MM.1S (cell line): Measurements from ENCODE around the gene IQSEC1.

ENCODE experiments used
- DNase-seq: peaks from one replicate; pipeline ENCODE4 v3.0.0-alpha.2; 2015
- H2AFZ ChIP-seq: fragments of 300-600 bp; sonication (generic); 2 replicates; pipeline ENCODE4 v1.6.0; 2016; ENCODE audit warnings: antibody characterized with exemption, low read length
- H3F3A ChIP-seq: fragments of 300-600 bp; sonication (generic); 2 replicates; pipeline ENCODE4 v1.6.1; 2016; ENCODE audit warnings: mild to moderate bottlenecking, antibody characterized with exemption, low read length, moderate library complexity, mixed read lengths; ENCODE audit not compliant: insufficient read depth
- H3K27ac ChIP-seq: fragments of 300-600 bp; sonication (generic); 2 replicates; pipeline ENCODE4 v1.5.1; 2016; ENCODE audit warnings: mild to moderate bottlenecking, low read length
- H3K27me3 ChIP-seq: fragments of 300-600 bp; sonication (generic); replicated peaks from 2 replicates; pipeline ENCODE4 v1.6.0; 2016; ENCODE audit warnings: low read length; ENCODE audit not compliant: insufficient read depth
- H3K36me3 ChIP-seq: fragments of 300-600 bp; sonication (generic); replicated peaks from 2 replicates; pipeline ENCODE4 v1.6.1; 2016; ENCODE audit warnings: mild to moderate bottlenecking, low read length, mixed read lengths; ENCODE audit not compliant: insufficient read depth
- H3K4me1 ChIP-seq: fragments of 300-600 bp; sonication (generic); 2 replicates; pipeline ENCODE4 v1.6.1; 2016; ENCODE audit warnings: low read length, mixed read lengths
- H3K4me2 ChIP-seq: fragments of 300-600 bp; sonication (generic); 2 replicates; pipeline ENCODE4 v1.6.0; 2016; ENCODE audit warnings: low read depth, low read length
- H3K4me3 ChIP-seq: fragments of 300-600 bp; sonication (generic); 2 replicates; pipeline ENCODE4 v1.5.1; 2016; ENCODE audit warnings: low read length, mixed read lengths
- H3K79me2 ChIP-seq: fragments of 300-600 bp; sonication (generic); 2 replicates; pipeline ENCODE4 v1.6.1; 2016; ENCODE audit warnings: mixed run types, low read length, mixed read lengths
- H3K9ac ChIP-seq: fragments of 300-600 bp; sonication (generic); 2 replicates; pipeline ENCODE4 v1.6.1; 2016; ENCODE audit warnings: low read length, mixed read lengths
- H3K9me2 ChIP-seq: fragments of 300-600 bp; sonication (generic); replicated peaks from 2 replicates; pipeline ENCODE4 v1.6.1; 2016; ENCODE audit warnings: mild to moderate bottlenecking, low read length, mixed read lengths; ENCODE audit not compliant: insufficient read depth
- H3K9me3 ChIP-seq: fragments of 300-600 bp; sonication (generic); replicated peaks from 2 replicates; pipeline ENCODE4 v1.6.1; 2016; ENCODE audit warnings: mild to moderate bottlenecking, low read length, mixed read lengths; ENCODE audit not compliant: insufficient read depth
- H4K20me1 ChIP-seq: fragments of 300-600 bp; sonication (generic); 2 replicates; pipeline ENCODE4 v1.6.1; 2016; ENCODE audit warnings: mild to moderate bottlenecking, low read length, moderate library complexity, mixed read lengths; ENCODE audit not compliant: insufficient read depth
- EZH2 ChIP-seq: fragments of 300-600 bp; sonication (generic); optimal IDR thresholded peaks from 2 replicates; pipeline ENCODE3; 2017; ENCODE audit warnings: low read depth, mild to moderate bottlenecking, antibody characterized with exemption, low read length, mixed read lengths
- EZH2phosphoT487 ChIP-seq: fragments of 300-600 bp; sonication (generic); IDR thresholded peaks from 2 replicates; pipeline ENCODE4 v1.6.1; 2018; ENCODE audit warnings: antibody characterized with exemption, low read length
- TF ChIP-seq, protein P1 (sequence below): fragments of 300-600 bp; sonication (generic); IDR thresholded peaks from 2 replicates; pipeline ENCODE4 v1.5.1; 2016; ENCODE audit warnings: antibody characterized with exemption, low read length, mixed read lengths

IQSEC1 gene

DNA sequence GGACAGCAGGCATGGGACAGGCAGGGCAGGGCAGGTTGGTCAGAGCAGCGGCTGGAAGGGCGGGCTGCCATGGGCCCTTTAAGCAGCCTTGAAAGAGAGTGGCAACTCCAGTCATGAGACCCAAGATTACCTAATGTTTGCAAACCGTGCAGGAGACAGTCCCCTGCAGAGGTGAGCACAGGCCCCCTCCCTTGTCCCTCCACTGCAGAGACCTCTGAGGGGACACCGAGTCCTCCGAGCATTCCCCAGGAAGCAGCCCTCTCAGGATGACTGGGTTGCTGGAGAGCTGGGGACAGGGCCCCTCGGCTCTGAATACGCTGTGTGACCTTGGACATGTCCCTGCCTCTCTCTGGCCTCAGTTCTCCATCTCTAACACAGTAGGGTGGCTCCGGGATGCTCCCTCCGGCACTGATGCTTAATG is 81.4 kb downstream of the IQSEC1 start:
- Histone ChIP-seq H3K4me2 (no peak overlapping the region), H3K9ac (no peak overlapping the region), H3K36me3 (no peaks in the 10 kb centered on the region), H3K4me3 (no peak overlapping the region), H3K79me2 (peaks cover 91% of the 10 kb centered on the region), H3K27ac (no peak overlapping the region), H4K20me1 (peaks cover 6% of the 10 kb centered on the region; the same call in 1 of the 2 replicates), H3K9me2 (no peaks in the 10 kb centered on the region), H3F3A (peaks cover 23% of the 10 kb centered on the region), H3K9me3 (no peaks in the 10 kb centered on the region), H3K4me1 (peaks cover 19% of the 10 kb centered on the region), H3K27me3 (no peaks in the 10 kb centered on the region), H2AFZ (no peak overlapping the region)
- DNase-seq: no peak
- TF ChIP-seq, protein P1, sequence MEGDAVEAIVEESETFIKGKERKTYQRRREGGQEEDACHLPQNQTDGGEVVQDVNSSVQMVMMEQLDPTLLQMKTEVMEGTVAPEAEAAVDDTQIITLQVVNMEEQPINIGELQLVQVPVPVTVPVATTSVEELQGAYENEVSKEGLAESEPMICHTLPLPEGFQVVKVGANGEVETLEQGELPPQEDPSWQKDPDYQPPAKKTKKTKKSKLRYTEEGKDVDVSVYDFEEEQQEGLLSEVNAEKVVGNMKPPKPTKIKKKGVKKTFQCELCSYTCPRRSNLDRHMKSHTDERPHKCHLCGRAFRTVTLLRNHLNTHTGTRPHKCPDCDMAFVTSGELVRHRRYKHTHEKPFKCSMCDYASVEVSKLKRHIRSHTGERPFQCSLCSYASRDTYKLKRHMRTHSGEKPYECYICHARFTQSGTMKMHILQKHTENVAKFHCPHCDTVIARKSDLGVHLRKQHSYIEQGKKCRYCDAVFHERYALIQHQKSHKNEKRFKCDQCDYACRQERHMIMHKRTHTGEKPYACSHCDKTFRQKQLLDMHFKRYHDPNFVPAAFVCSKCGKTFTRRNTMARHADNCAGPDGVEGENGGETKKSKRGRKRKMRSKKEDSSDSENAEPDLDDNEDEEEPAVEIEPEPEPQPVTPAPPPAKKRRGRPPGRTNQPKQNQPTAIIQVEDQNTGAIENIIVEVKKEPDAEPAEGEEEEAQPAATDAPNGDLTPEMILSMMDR: no peak
- TF ChIP-seq EZH2 (no peak), EZH2phosphoT487 (no peak)

DNA sequence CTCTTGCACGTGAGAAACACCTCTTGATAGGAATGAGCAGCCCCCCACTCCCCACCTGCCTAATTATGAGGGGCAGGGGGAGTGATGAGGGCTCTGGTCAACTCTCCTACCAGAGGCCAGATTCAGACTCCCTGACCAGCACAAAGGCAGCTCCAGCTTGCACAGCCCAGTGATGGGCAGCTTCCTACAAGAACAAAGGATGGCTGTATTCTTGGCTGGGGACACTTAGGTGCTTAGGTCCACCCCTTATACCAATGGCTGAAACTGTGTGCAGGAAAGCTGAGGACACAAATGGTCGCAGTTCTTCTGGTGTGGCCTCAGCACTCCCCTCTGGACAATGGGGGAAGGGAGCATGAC is 81.8 kb downstream of the IQSEC1 start:
- Histone ChIP-seq H3K9me3 (no peaks in the 10 kb centered on the region), H3K27ac (no peak overlapping the region), H3K27me3 (no peaks in the 10 kb centered on the region), H3K4me2 (no peak overlapping the region), H3F3A (peaks cover 19% of the 10 kb centered on the region), H2AFZ (no peak overlapping the region), H3K36me3 (no peaks in the 10 kb centered on the region), H3K79me2 (peaks cover 92% of the 10 kb centered on the region), H3K9ac (no peak overlapping the region), H3K4me3 (no peak overlapping the region), H3K9me2 (no peaks in the 10 kb centered on the region), H4K20me1 (peaks cover 6% of the 10 kb centered on the region; the same call in 1 of the 2 replicates), H3K4me1 (peaks cover 15% of the 10 kb centered on the region)
- no peak for TF ChIP-seq EZH2
- no peak for TF ChIP-seq EZH2phosphoT487
- TF ChIP-seq, protein P1: no peak
- DNase-seq: no peak

DNA sequence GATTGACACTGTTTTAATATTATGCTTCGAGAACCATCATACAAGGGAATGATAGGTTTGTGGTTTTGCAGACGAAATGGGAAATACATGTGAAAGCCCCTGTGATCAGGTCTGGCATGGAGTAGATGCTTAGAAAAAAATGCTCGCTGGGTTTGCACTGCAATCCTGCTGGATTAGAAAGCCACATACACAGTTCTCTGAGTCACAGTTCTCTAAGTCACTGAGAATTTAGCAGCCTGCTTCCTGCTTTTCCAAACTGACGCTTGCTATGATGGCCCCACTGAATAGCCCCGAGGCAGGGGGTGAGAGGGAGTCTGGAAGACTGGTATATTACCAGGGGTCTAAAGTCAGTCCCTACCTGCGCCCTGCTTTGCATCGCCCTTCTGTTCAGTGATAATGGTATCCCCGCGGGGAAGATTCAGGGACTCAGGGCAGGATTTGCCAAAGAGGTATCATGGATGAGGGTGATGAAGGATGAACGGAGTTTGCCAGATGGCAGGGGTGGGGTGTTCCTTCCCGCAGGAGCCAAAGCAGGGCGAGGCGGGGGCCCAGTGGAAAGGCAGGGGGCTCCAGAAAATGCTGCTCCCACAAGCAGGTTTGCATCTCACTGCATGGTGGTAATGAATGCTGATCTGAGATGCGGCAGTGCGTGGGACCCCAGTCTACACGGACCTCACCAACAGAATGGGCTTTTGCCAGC is 82.3 kb downstream of the IQSEC1 start:
- H3K4me1 ChIP-seq: peaks cover 9% of the 10 kb centered on the region
- no peaks in the 10 kb centered on the region for H3K27me3 ChIP-seq
- H3F3A ChIP-seq: peaks cover 14% of the 10 kb centered on the region
- TF ChIP-seq EZH2phosphoT487 (no peak), EZH2 (no peak)
- TF ChIP-seq, protein P1: no peak
- H3K4me2 ChIP-seq: no peak overlapping the region
- H3K36me3 ChIP-seq: no peaks in the 10 kb centered on the region
- peaks cover 92% of the 10 kb centered on the region for H3K79me2 ChIP-seq
- H2AFZ ChIP-seq: no peak overlapping the region
- H3K4me3 ChIP-seq: no peak overlapping the region
- H3K9me3 ChIP-seq: no peaks in the 10 kb centered on the region
- H3K9me2 ChIP-seq: no peaks in the 10 kb centered on the region
- peaks cover 6% of the 10 kb centered on the region; the same call in 1 of the 2 replicates for H4K20me1 ChIP-seq
- H3K27ac ChIP-seq: no peak overlapping the region
- no peak for DNase-seq
- H3K9ac ChIP-seq: no peak overlapping the region
